Vagina (tissue), 2 donors: ENCODE measurements around the gene C16orf74. TPM values are rescaled to one million over a fixed set of nuclear protein-coding genes. Genes with fewer than 3 reads are reported as not detected.
A peak's percentile ranks its signal among the peaks of the same experiment; 100 is the strongest.

Experiments used
- DNase-seq, 2 donors: peaks; one replicate each; pipeline ENCODE4 v3.0.0-alpha.2; 2017; ENCODE audit errors: extremely low spot score in 2 of 2
- H3K27ac ChIP-seq: fragments of 200-600 bp; sonication (generic); one replicate; pipeline ENCODE4 v1.5.1; 2019
- H3K27me3 ChIP-seq: fragments of 200-600 bp; sonication (generic); one replicate; pipeline ENCODE4 v1.5.1; 2019
- H3K36me3 ChIP-seq, 2 donors: fragments of 200-600 bp; sonication (generic); one replicate each; pipeline ENCODE4 v1.5.1; 2017 to 2019
- H3K4me1 ChIP-seq: fragments of 200-600 bp; sonication (generic); one replicate; pipeline ENCODE4 v1.5.1; 2019
- H3K4me3 ChIP-seq, 2 donors: fragments of 200-600 bp; sonication (generic); 1 replicate in 1 of 2; 2 replicates in 1 of 2; pipeline ENCODE4 v1.5.1; 2016 to 2019
- H3K9me3 ChIP-seq: fragments of 200-600 bp; sonication (generic); one replicate; pipeline ENCODE4 v1.5.1; 2019
- POLR2A ChIP-seq, 2 donors: fragments of 450-650 bp; IDR thresholded peaks; one replicate each; pipeline ENCODE4 v1.6.1; 2017; ENCODE audit warnings: antibody characterized with exemption in 2 of 2, mild to moderate bottlenecking in 2 of 2, moderate library complexity in 2 of 2
- POLR2AphosphoS5 ChIP-seq, 2 donors: sonication (generic); formaldehyde crosslinking; IDR thresholded peaks; one replicate each; pipeline ENCODE4 v1.9.0; 2017; ENCODE audit warnings: antibody characterized with exemption in 2 of 2, mild to moderate bottlenecking in 2 of 2, low read depth in 1 of 2; ENCODE audit not compliant: insufficient read depth in 1 of 2
- intact Hi-C: fragments of 100-400 bp; cut with DNase I; formaldehyde crosslinking; loops from one replicate; pipeline ENCODE4 v1.15.1; 2023
- total RNA-seq: library from RNA; depleted of rRNA; stranded (reverse); fragments of >200 nt; gene quantifications from one replicate; pipeline ENCODE4 v1.2.3, GENCODE V29; 2016
- TF ChIP-seq, protein P1 (sequence below), 3 experiments: fragments of 450-650 bp in 2 of 3; fragments of 200-600 bp in 1 of 3; sonication (generic) in 1 of 3; IDR thresholded peaks; one replicate each; pipeline ENCODE4 v1.5.1; 2017 to 2019; ENCODE audit warnings: antibody characterized with exemption in 3 of 3, mild to moderate bottlenecking in 2 of 3, moderate library complexity in 2 of 3

C16orf74 gene
- total RNA-seq, 1 donor from 2014 or later, result 18.2 TPM

DNA sequence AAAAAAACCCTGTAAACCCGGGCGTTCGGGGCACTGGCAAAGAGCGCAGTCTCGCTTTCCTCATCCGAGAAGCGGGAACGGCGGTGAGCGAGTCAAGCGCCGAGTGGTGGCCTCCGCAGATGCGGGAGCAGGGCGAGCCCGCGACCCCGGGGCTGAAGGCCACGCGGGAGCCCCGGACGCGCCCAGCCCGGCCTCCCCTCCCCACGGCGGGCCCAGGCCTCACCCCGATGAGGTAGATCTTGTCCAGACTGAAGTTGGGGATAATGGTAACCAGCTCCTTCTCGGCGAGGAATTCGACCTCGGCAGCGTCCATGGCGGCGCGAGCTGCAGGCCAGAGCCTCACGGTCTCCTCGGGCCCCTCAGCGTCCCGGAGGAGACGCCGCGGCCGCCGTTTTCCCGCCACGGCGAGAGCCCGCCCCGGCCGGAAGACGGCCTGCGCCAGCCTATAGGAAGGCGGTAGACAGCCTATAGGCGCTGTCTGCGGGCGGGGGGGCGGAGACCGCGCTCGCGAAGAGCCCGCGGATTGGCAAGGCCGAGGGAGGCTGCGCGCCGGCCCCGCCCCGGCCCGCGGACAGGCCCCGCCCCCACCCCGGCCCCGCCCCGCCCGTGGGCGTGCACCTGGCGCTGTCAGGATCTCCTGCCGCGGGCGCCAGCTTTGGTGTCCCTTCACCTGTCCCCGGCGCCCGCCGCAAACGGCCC lies 62.2 kb downstream of the C16orf74 start, which contains the start of gene GINS2:
Gene GINS2, minus strand, starts transcription at position 369 of the 699 bp plus-strand sequence. Its CDS starts 56 bp downstream, at position 313.
- intact Hi-C loops, result no loop called here
- H3K27ac ChIP-seq, result no peak within 1 kb of the TSS
- peak within 1 kb of the TSS; percentile 62 to 79 for H3K4me3 ChIP-seq
- no peaks in the 10 kb centered on the region for H3K27me3 ChIP-seq
- peaks cover 16% of the 10 kb centered on the region for H3K4me1 ChIP-seq
- TF ChIP-seq POLR2AphosphoS5 (IDR thresholded peaks at IDR 0.05; ENCODE audit: insufficient read depth in 1 of 2, low read depth in 1 of 2), result peak in 1 of 2 donors; percentile 23
- TF ChIP-seq, protein P1, sequence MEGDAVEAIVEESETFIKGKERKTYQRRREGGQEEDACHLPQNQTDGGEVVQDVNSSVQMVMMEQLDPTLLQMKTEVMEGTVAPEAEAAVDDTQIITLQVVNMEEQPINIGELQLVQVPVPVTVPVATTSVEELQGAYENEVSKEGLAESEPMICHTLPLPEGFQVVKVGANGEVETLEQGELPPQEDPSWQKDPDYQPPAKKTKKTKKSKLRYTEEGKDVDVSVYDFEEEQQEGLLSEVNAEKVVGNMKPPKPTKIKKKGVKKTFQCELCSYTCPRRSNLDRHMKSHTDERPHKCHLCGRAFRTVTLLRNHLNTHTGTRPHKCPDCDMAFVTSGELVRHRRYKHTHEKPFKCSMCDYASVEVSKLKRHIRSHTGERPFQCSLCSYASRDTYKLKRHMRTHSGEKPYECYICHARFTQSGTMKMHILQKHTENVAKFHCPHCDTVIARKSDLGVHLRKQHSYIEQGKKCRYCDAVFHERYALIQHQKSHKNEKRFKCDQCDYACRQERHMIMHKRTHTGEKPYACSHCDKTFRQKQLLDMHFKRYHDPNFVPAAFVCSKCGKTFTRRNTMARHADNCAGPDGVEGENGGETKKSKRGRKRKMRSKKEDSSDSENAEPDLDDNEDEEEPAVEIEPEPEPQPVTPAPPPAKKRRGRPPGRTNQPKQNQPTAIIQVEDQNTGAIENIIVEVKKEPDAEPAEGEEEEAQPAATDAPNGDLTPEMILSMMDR (IDR thresholded peaks at IDR 0.05), result no peak
- no peaks in the 10 kb centered on the region for H3K9me3 ChIP-seq
- DNase-seq, result no peak
- no peaks in the 10 kb centered on the region for H3K36me3 ChIP-seq

DNA sequence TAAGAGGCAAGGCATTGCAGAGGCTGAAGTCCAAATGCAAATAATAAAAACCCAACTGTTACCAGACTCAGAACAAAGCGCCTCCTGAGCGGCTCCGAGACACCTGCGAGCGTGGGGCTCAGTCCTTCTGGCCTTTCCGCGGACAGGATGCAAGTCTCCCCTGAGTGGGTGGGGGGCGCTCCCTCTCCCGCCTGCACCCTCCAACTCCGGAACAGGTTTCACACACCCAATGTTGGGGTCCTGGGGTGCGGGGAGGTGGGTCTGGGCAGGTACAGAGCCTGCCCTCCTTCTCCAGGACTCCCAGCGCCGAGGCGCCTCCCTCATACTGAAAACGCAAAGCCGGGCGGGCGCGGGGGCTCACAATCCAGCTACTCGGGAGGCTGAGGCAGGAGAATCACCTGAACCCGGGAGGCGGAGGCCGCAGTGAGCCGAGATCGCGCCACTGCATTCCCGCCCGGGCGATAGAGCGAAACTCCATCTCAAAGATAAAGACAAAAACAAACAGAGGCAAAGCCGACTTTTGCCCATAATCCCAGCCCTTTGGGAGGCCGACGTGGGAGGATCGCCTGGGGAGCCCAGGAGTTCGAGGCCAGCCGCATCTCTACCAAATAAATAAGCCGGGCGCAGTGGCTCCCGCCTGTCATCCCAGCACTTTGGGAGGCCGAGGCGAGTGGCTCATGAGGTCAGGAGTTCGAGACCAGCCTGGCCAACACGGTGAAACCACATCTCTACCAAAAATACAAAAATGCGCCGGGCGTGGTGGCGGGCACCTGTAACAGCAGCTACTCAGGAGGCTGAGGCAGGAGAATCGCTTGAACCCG lies 63.0 kb downstream of the C16orf74 start:
- Histone ChIP-seq H3K9me3 (no peaks in the 10 kb centered on the region), H3K4me3 (peak overlapping the region; percentile 62 to 79), H3K4me1 (peaks cover 16% of the 10 kb centered on the region), H3K27ac (no peak overlapping the region), H3K36me3 (no peaks in the 10 kb centered on the region), H3K27me3 (no peaks in the 10 kb centered on the region)
- DNase-seq, result no peak
- intact Hi-C loops, result no loop called here
- TF ChIP-seq, protein P1 (IDR thresholded peaks at IDR 0.05), result no peak
- TF ChIP-seq POLR2AphosphoS5 (IDR thresholded peaks at IDR 0.05; ENCODE audit: insufficient read depth in 1 of 2, low read depth in 1 of 2) (no peak), POLR2A (IDR thresholded peaks at IDR 0.05) (no peak)

DNA sequence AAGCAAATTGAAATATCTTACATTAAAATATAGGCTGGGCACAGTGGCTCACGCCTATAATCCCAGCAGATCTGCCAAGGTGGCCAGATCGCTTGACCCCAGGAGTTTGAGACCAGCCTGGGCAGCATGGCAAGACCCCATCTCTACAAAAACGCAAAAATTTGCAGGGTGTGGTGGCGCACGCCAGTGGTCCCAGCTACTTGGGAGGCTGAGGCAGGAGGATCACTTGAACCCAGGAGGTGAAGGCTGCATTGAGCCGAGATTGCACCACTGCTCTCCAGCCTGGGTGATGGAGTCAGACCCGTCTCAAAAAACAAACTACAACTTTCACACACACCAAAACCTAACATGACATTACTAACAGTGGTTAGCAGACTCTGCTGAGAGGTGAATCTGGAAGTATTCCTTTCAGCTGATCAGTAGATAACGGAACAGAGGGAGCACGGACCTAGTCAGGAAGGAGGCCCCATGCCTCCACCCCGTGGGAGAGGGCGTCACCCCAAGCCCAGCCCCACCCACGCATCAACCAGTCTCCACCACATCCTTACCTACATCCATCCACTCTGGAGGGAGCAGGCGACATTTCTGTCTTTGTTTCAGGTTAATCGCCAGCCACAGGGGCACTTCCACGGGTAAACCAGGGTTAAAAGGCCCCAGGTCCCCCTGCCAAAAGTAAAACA lies 63.8 kb downstream of the C16orf74 start:
- no peaks in the 10 kb centered on the region for H3K36me3 ChIP-seq
- TF ChIP-seq, protein P1 (IDR thresholded peaks at IDR 0.05), result no peak
- TF ChIP-seq POLR2AphosphoS5 (IDR thresholded peaks at IDR 0.05; ENCODE audit: insufficient read depth in 1 of 2, low read depth in 1 of 2) (no peak), POLR2A (IDR thresholded peaks at IDR 0.05) (no peak)
- H3K9me3 ChIP-seq, result no peaks in the 10 kb centered on the region
- DNase-seq, result no peak
- intact Hi-C loops, result no loop called here
- peaks cover 16% of the 10 kb centered on the region for H3K4me1 ChIP-seq
- no peak overlapping the region for H3K27ac ChIP-seq
- no peaks in the 10 kb centered on the region for H3K27me3 ChIP-seq
- no peak overlapping the region for H3K4me3 ChIP-seq

DNA sequence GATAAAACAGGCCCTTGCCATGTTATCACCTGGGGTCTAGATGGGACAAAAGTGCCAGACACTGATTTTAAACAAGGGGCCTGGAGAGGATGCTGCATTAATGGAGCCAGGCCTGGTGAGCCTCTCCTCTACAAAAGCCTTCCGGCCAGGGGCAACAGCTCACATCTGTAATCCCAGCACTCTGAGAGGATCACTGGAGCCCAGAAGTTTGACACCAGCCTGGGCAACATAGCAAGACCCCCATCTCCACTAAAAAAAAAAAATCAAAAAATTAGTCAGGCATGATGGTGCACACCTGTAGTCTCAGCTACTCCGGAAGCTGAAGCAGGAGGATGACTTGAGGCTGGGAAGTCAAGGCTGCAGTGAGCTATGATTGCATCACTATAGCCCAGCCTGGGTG lies 65.6 kb downstream of the C16orf74 start:
- DNase-seq, result no peak
- H3K4me1 ChIP-seq, result peaks cover 16% of the 10 kb centered on the region
- H3K27me3 ChIP-seq, result no peaks in the 10 kb centered on the region
- TF ChIP-seq, protein P1 (IDR thresholded peaks at IDR 0.05), result no peak
- TF ChIP-seq POLR2AphosphoS5 (IDR thresholded peaks at IDR 0.05; ENCODE audit: insufficient read depth in 1 of 2, low read depth in 1 of 2), result no peak
- no peak for TF ChIP-seq POLR2A (IDR thresholded peaks at IDR 0.05)
- H3K4me3 ChIP-seq, result no peak overlapping the region
- no peaks in the 10 kb centered on the region for H3K9me3 ChIP-seq
- no peak overlapping the region for H3K27ac ChIP-seq
- no peaks in the 10 kb centered on the region for H3K36me3 ChIP-seq
- intact Hi-C loops, result no loop called here
